Left cardiac atrium (tissue), 4 donors: Measurements from ENCODE around the gene RNFT2. TPM values are rescaled to one million over a fixed set of nuclear protein-coding genes. Genes with fewer than 3 reads are reported as not detected.
A peak's percentile ranks its signal among the peaks of the same experiment; 100 is the strongest.

ENCODE experiments used
- ATAC-seq, 2 donors: fragments of 200-7000 bp; cut with Tn5 transposase; one replicate each; pipeline ENCODE4 v1.9.1; 2020; ENCODE audit warnings: mild to moderate bottlenecking in 2 of 2, moderate library complexity in 2 of 2
- DNase-seq: peaks from one replicate; pipeline ENCODE4 v3.0.0-alpha.2; 2020
- intact Hi-C, 2 donors: fragments of 100-400 bp; cut with DNase I; formaldehyde crosslinking; loops; one replicate each; pipeline versions ENCODE4 v1.14.1 to v1.15.1; 2022 to 2023
- total RNA-seq, 2 donors: library from RNA; stranded (reverse); fragmentation: NEBNext Ultra II Directional; extraction: Animal tissue kit (Norgen Biotek cat#: 25700); gene quantifications; one replicate each; pipeline ENCODE4 v1.2.1, GENCODE V29; 2021
- donor health status: DM: no; HTN: yes; CAD: no.
- donor health status: DM: no; HTN: yes; CAD: no; lungs with severe emphysema.
- donor health status: DM: yes; HTN: yes; CAD: no.
- donor health status: Dilated cardiomyopathy.

Gene RNFT2
- total RNA-seq, 2 donors from 2014 or later: 1.6 to 3.1 TPM

DNA sequence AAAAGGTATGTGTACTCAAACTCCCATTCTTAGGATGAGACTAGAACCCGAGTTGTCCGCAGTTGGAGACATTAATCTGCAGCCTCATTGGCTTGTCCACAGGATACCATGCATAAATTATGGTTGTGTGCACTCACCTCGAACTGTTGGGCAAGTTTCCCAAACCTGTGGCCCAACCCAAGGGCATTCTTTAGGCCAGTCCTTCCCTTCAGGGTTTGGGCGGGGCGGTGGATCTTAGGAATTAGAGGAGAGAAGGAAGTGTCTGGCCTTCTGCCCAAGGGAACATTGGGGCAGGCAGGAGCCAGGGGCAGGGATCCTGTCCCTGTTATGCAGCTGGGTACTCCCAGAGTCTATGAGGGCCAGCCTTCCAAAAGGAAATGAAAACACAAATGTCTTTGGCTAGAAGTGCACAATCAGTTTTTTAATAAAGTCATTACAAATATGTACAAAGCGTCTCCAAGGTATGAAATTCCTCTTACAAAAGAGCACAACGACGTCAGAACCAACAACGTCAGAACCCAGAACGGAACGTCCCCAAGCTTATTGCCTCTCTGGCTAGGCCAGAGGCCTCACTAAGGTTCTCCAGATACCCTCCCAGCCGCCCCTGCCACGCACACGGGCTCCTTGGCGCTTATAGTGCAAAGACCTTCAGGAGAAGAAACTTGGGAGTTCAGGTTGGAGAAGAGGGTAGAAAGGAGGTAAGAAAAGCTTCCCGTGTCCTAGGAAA, 117.8 kb downstream of the RNFT2 start:
- DNase-seq (no peak), ATAC-seq (no peak)
- intact Hi-C loops: no loop called here

- no peak for DNase-seq
- no peak for ATAC-seq
- intact Hi-C loops: no loop called here
These were observed 118.6 kb downstream of the RNFT2 start for GRCh38 chr12:116856729-116857128.

DNA sequence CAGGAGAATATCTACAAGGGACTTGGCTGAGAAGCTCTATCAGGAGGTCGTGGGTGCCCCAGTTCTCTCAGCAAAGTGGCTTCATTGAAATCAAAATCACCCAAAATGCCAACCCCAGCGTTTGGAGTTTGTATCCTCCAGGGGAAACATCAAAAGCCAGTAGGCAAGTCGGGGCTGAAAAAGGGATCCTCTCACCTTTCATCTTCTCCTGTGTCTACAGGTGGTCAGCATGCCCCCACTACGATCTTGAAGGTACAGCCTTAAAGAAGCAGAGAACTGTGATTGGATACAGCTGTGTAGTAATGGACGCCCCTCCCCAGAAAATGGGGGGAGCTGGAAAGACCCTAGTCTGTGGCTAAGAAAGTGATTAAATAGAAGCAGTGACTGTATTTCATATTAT, 121.0 kb downstream of the RNFT2 start:
- intact Hi-C loops: no loop called here
- no peak for ATAC-seq
- no peak for DNase-seq

DNA sequence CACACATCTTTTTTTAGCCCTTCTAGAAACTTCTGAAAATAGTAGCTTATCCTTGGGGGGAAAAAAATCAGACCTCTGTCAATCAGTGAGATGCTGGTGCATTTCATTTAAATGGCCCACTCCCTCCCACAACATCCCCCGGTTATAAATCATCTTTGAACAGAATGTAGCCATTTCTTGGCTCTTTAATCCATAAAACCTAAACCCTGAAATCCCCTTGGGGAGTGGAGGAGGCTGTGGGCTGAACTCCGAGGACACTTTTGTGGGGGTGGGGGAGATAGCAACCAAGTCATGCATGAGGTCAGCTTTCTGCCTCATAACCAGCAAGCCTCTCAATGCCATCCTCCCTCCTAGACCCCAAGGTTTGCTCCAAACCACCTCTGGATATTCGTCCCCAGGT, 122.1 kb downstream of the RNFT2 start:
- intact Hi-C loops: no loop called here
- ATAC-seq: no peak

GRCh38 chr12:116861320-116861719, 123.2 kb downstream of the RNFT2 start:
- peak; percentile 57 for DNase-seq
- peak; percentile 44 to 84 for ATAC-seq
- intact Hi-C loops: no loop called here

More for the DNA sequence above, 122.1 kb downstream of the RNFT2 start:
- DNase-seq: no peak

DNA sequence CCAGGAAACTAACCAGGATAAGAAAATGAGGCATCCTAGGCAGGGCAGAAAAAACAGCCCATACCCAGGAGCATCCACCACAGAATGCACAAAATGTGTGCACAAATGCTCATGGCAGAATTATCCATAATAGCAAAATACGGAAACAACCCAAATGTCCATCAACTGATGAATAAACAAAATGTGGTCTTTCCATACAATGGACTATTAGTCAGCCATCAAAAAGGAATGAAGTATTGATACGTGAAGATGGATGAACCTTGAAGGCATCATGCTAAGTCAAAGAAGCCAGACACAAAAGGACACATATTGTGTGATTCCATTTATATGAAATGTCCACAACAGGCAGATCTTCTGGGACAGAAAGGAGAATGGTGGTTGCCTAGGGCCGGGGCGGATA, 124.1 kb downstream of the RNFT2 start:
- intact Hi-C loops: no loop called here

GRCh38 chr12:116863275-116863767, 125.2 kb downstream of the RNFT2 start:
- ATAC-seq (no peak), DNase-seq (no peak)
- intact Hi-C loops: no loop called here

More for the DNA sequence above, 124.1 kb downstream of the RNFT2 start:
- ATAC-seq (no peak), DNase-seq (no peak)

- DNase-seq (no peak), ATAC-seq (no peak)
- intact Hi-C loops: no loop called here
These were observed 126.5 kb downstream of the RNFT2 start for GRCh38 chr12:116864371-116865160.

DNA sequence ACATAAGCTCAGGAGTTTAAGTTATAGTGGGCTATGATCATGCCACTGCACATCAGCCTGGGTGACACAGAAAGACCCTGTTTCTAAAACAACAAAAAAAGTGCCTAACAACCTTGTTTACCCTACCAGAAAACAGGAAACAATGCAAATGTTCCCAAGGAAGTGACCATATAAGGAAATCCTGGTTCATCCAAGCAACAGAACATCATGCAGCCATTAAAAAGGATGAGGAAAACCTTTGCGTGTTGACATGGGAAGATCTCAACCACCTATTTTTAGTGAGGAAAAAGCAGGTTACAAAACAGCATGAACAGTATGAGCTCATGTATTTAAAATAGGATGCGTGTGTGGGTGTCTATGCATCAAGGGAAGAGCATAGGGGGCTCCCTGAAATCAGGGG, 129.4 kb downstream of the RNFT2 start:
- DNase-seq (no peak), ATAC-seq (no peak)
- intact Hi-C loops: no loop called here

- intact Hi-C loops: no loop called here
- DNase-seq: no peak
- ATAC-seq: no peak
These were observed 132.2 kb downstream of the RNFT2 start for GRCh38 chr12:116870306-116870705.

DNA sequence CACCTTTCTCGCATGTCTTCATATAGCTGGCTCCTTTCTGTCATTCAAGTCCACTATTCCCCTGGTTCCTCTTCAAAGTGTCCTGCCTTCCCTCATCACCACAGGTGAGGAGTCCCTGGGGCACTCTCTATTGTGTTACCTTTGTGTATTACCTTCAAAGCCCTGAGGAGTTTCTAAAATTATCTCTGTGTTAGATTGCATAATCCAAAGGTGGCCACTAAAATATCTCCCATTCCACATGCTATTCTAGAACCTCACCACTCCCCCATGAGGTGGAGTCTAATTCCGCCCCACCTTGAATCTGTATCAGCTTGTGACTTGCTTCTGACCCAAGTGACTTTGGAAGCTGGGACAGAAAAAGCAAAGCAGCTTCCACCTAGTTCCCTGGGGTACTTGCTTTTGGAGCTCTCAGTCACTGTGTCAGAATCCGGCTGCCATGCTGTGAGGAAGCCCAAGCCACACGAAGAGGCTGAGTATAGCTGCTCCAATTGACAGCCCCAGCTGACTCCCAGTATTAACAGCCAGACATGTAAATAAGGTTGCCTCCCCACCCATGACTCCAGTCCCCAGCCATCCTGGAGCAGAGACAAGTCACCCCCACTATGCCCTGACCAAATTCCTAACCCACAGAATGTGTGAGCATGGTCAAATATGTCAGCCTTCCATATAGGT, 136.3 kb downstream of the RNFT2 start:
- ATAC-seq (no peak), DNase-seq (no peak)
- intact Hi-C loops: no loop called here

DNA sequence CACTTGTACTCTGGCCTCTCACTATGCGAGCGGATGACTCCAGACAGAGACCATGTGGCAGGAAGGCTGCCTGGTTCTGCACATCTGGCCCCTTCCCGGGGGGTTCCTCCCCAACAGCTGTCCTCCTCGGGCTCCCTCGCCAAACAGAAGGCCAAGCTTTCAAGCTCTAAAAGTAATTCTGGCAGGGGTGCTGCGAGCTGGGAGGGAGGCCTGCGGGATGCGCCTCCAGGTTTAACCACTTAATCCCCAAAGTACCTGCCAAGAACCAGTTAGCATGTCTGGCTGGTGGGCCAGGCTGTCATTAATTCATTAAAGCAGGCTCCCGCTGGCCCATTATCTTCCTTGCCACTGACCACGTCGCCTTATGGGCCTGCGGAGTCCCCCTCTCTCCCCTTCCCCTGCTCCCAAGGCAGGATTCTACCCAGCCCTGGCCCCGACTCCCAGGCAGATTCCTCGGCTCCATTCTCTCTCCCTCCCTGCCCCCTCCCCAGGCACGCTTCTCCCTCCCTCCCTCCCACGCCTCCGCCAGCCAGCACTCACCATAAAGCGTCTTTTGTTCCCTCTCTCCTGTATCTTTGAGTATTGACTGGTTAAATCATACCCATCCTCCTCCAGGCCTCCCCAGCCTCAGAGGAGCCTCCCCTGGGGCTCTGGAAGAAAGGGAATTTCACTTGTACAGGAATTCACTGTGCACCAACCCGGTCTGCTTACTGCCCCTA, 138.2 kb downstream of the RNFT2 start:
- intact Hi-C loops: no loop called here
- DNase-seq (no peak), ATAC-seq (no peak)

DNA sequence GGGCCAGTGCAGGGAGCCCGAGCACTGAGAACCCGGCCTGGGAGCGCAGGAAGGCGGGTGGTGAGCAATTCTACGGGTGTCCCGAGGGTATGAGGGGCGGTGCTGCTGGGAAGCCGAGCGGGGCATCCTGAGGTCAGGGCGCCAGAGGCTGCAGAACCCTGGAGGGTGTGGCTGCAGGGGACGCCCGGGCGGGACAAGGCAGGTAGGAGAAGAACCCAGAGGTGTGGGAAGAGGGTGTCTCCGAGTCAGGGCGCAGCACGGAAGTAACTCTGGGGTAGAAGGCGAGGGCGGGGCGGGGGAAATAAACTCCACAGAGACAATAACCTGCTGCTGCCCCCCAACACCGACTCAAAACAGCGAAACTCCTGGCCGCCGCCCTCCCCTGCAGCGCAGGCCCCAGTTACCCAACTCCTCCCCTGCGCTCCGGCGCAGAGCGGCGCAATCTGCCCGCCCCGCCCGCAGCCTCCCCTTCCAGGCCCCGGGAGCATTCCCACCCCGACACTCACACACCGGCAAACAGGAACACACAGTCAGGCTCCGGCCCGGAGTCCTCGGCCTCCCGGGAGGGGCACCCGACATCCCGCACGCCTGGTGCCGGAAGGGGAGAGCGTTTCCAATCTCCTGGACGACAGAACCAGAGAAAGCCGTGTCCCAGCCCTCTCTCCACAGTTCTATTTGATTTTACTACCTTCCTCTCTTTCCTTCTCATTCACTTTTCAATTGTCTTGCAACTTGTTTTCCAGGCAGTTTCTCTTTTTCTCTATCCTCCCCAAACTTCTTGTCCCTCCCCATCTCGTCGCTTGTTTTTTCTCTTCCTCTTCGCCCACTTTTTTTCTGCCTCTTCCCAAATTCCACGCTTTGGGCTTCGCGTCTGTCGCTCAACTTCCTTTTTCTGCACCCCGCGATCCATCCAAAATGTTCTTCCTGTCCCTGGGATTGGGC, 140.7 kb downstream of the RNFT2 start:
- ATAC-seq (no peak), DNase-seq (no peak)
- intact Hi-C loops: no loop called here

DNA sequence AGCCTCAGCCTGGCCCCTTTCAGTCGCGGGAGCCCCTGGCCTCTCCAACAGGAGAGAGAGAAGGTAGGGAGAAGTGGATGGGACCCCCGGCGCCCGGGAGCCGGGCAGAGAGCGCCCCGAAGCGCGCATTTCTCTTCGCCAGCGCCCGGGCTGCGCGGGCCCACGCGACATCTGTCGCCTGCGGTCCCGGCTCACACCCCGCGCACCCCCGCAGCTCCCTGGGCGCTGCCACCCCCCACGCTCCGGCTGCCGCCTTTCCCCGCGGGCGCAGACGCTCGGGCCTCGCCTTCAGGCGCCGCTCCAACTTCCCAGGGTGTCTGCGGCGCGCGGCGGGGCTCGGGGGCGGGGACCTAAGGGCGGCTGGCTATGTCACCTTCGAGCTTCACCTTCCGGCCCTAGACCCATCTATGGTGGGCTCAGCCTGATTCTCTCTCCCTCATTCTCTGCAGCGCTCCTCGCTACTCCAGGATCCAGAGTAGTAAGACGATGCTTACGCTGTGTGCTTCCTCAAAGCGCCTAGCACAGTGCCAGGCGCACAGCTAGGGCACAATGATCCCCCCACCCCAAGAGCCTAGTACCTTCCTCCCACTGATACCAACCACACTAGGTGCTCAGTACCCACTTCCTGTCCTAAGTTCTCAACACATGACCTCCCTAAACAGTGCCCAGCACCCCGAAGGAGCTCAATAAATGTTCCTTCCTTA, 141.5 kb downstream of the RNFT2 start:
- no peak for DNase-seq
- intact Hi-C loops: no loop called here
- ATAC-seq: no peak

GRCh38 chr12:116880213-116880816, 142.2 kb downstream of the RNFT2 start:
- no peak for DNase-seq
- intact Hi-C loops: no loop called here
- ATAC-seq: no peak

GRCh38 chr12:116880817-116881324, 142.8 kb downstream of the RNFT2 start:
- ATAC-seq (peak; percentile 71 to 77), DNase-seq (no peak)

GRCh38 chr12:116881325-116881876, 143.3 kb downstream of the RNFT2 start, which contains the start of gene HRK:
HRK (minus strand) TSS chr12:116881441; CDS start chr12:116881307, 134 bp downstream.
- DNase-seq (no peak), ATAC-seq (no peak)
- intact Hi-C loops: no loop called here

More at GRCh38 chr12:116880817-116881324, 142.8 kb downstream of the RNFT2 start:
- intact Hi-C loops: no loop called here
